Gastrocnemius medialis (tissue), 4 donors: ENCODE data around the gene ARID5A.

Source experiments
- CTCF ChIP-seq, 5 experiments: fragments of 450-650 bp in 3 of 5; fragments of 200-600 bp in 2 of 5; sonication (generic) in 2 of 5; IDR thresholded peaks in 4 of 5; conservative IDR thresholded peaks in 1 of 5; 1 replicate in 4 of 5; 2 replicates in 1 of 5; pipeline ENCODE4 v1.5.1; 2016 to 2019; ENCODE audit warnings: antibody characterized with exemption in 5 of 5, mild to moderate bottlenecking in 3 of 5, moderate library complexity in 3 of 5
- POLR2A ChIP-seq, 2 donors: fragments of 450-650 bp; IDR thresholded peaks; one replicate each; pipeline ENCODE4 v1.6.1; 2017; ENCODE audit warnings: antibody characterized with exemption in 2 of 2, mild to moderate bottlenecking in 2 of 2, moderate library complexity in 2 of 2

DNA sequence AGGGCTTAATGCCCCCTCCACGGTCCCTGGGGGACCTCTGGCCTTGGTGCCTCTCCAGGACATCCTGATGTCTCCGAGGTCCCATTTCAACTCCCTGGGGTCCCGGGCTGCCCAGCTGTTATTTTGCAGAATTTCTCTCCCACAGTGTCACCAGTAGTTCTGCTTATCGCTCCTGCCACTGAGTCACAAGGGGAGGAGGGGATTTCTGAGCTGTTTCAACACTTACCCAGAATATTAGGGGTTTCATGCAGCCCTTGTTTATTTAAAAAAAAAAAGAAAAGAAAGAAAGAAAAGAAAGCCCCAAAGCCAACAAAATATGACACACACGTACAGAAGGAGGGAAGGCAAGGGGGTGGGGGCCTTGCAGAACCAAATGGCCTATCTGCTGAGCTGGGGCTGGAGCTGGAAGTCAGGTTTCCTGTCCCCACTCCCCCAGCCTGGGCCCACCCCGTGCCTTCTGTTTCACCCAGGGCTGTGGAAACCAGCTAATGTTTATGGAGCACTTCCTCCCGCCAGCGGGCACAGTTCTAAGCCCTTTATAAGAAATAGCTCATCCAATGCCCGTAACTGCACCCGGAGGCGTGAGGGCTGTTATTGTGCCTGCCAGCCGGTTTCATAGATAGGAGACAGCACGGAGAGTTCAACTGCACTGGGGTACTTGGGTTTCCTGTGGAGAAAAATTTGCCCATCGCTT lies 8.4 kb upstream of the ARID5A start:
- no peak for TF ChIP-seq CTCF (IDR thresholded peaks at IDR 0.05 in 4 of 5, conservative IDR thresholded peaks at IDR 0.05 in 1 of 5)
- TF ChIP-seq POLR2A (IDR thresholded peaks at IDR 0.05), result no peak
